OCI-LY7 (cell line): ENCODE results near the gene DCT. TPM values are rescaled to one million over a fixed set of nuclear protein-coding genes. Genes with fewer than 3 reads are reported as not detected.

Experiments used
- BruUV-seq: library from RNA; stranded (reverse); fragments of 400-500 nt; replicated peaks from 2 replicates; lab custom pipeline; 2021; lab: Mats Ljungman, UMichigan
- CTCF ChIA-PET: fragments of 300-600 bp; sonication (Branson Sonifier 250); formaldehyde crosslinking; loops from one replicate; lab custom pipeline; 2022; ENCODE audit warnings: antibody characterized with exemption; ENCODE audit not compliant: unreplicated experiment; lab: Charles Lee
- POLR2A ChIA-PET: fragments of 300-600 bp; sonication (Branson Sonifier 250); formaldehyde crosslinking; loops from one replicate; lab custom pipeline; 2022; ENCODE audit warnings: antibody characterized with exemption; lab: Charles Lee
- DNase-seq: peaks from one replicate; pipeline ENCODE4 v3.0.0-alpha.2; 2015; ENCODE audit warnings: low spot score
- H2AFZ ChIP-seq: fragments of 200-600 bp; sonication (generic), shearing (Covaris generic); 2 replicates; pipeline ENCODE4 v1.6.1; 2014; ENCODE audit warnings: mild to moderate bottlenecking, antibody characterized with exemption, low read length, moderate library complexity
- H3K27ac ChIP-seq: fragments of 200-600 bp; sonication (generic); 2 replicates; pipeline ENCODE4 v1.5.1; 2014; ENCODE audit warnings: mixed run types, low read depth, mild to moderate bottlenecking, moderate library complexity, low read length, inconsistent platforms; ENCODE audit not compliant: poor library complexity, severe bottlenecking
- H3K36me3 ChIP-seq: fragments of 200-600 bp; sonication (generic); 2 replicates; pipeline ENCODE4 v1.6.1; 2014; ENCODE audit warnings: mild to moderate bottlenecking, antibody characterized with exemption, low read length, moderate library complexity, mixed read lengths; ENCODE audit not compliant: insufficient read depth
- H3K4me1 ChIP-seq: fragments of 200-600 bp; sonication (generic); 2 replicates; pipeline ENCODE4 v1.5.1; 2014; ENCODE audit warnings: mild to moderate bottlenecking, low read length; ENCODE audit not compliant: insufficient read depth, poor library complexity, severe bottlenecking
- H3K4me2 ChIP-seq: fragments of 200-600 bp; sonication (generic); 2 replicates; pipeline ENCODE4 v1.6.1; 2014; ENCODE audit warnings: mild to moderate bottlenecking, low read length
- H3K4me3 ChIP-seq: fragments of 200-600 bp; sonication (generic); 2 replicates; pipeline ENCODE4 v1.5.1; 2014; ENCODE audit warnings: mild to moderate bottlenecking, low read depth, low read length; ENCODE audit not compliant: poor library complexity, severe bottlenecking
- H3K79me2 ChIP-seq: fragments of 200-600 bp; sonication (generic); 2 replicates; pipeline ENCODE4 v1.6.1; 2016; ENCODE audit warnings: low read depth, mild to moderate bottlenecking, low read length, moderate library complexity, mixed read lengths; ENCODE audit not compliant: insufficient read depth
- H3K9me2 ChIP-seq: fragments of 200-600 bp; sonication (generic); 2 replicates; pipeline ENCODE4 v1.6.1; 2016; ENCODE audit warnings: mild to moderate bottlenecking, low read length, mixed read lengths; ENCODE audit not compliant: insufficient read depth
- H3K9me3 ChIP-seq: fragments of 200-600 bp; sonication (generic); 2 replicates; pipeline ENCODE4 v1.6.1; 2014; ENCODE audit warnings: mild to moderate bottlenecking, mixed run types, low read length, mixed read lengths
- H4K20me1 ChIP-seq: fragments of 200-600 bp; sonication (generic); 2 replicates; pipeline ENCODE4 v1.6.1; 2014; ENCODE audit warnings: mild to moderate bottlenecking, antibody characterized with exemption, low read length, moderate library complexity, mixed read lengths; ENCODE audit not compliant: insufficient read depth
- CTCF ChIP-seq: fragments of 200-600 bp; sonication (generic); conservative IDR thresholded peaks from 2 replicates; pipeline ENCODE4 v1.5.1; 2014; ENCODE audit warnings: mild to moderate bottlenecking, antibody characterized with exemption, low read length, moderate library complexity, mixed read lengths
- EZH2phosphoT487 ChIP-seq: fragments of 200-600 bp; sonication (generic); IDR thresholded peaks from 2 replicates; pipeline ENCODE4 v1.6.1; 2018; ENCODE audit warnings: low read depth, borderline replicate concordance, mild to moderate bottlenecking, mixed run types, antibody characterized with exemption, low read length, moderate library complexity, mixed read lengths
- intact Hi-C: fragments of 100-400 bp; cut with micrococcal nuclease; formaldehyde crosslinking; loops from one replicate; pipeline ENCODE4 v1.10.0; 2022; ENCODE audit not compliant: unreplicated experiment
- total RNA-seq, 2 experiments: library from RNA; depleted of rRNA in 1 of 2; stranded (reverse); fragments of >200 nt in 1 of 2; shearing (Covaris generic) in 1 of 2; gene quantifications; 2 replicates each; pipeline ENCODE4 v1.2.3, GENCODE V29; 2014 to 2022

DCT gene
- total RNA-seq, 2 experiments from 2014 or later, result 0.25 TPM; not detected in 1

GRCh38 chr13:94524407-94524806, 44.9 kb upstream of the DCT start:
- H3K27ac ChIP-seq, result no peak overlapping the region
- no peak overlapping the region for H3K4me3 ChIP-seq
- TF ChIP-seq CTCF (no peak), EZH2phosphoT487 (no peak)
- no TSS peak for BruUV-seq
- H2AFZ ChIP-seq, result no peak overlapping the region
- H3K36me3 ChIP-seq, result no peaks in the 10 kb centered on the region
- no peak overlapping the region for H3K4me2 ChIP-seq
- H3K9me3 ChIP-seq, result no peaks in the 10 kb centered on the region
- intact Hi-C loops, result no loop called here
- ChIA-PET POLR2A (no interaction called here), CTCF (no interaction called here)
- DNase-seq, result no peak
- no peaks in the 10 kb centered on the region for H3K9me2 ChIP-seq
- H3K4me1 ChIP-seq, result no peaks in the 10 kb centered on the region
- no peaks in the 10 kb centered on the region for H4K20me1 ChIP-seq
- no peaks in the 10 kb centered on the region for H3K79me2 ChIP-seq

GRCh38 chr13:94520001-94520400, 40.5 kb upstream of the DCT start:
- no peaks in the 10 kb centered on the region for H3K9me2 ChIP-seq
- intact Hi-C loops, result no loop called here

GRCh38 chr13:94516456-94516855, 37.0 kb upstream of the DCT start:
- H4K20me1 ChIP-seq, result no peaks in the 10 kb centered on the region
- DNase-seq, result no peak
- no peak overlapping the region for H3K4me3 ChIP-seq
- no peaks in the 10 kb centered on the region for H3K36me3 ChIP-seq
- ChIA-PET POLR2A (no interaction called here), CTCF (no interaction called here)
- intact Hi-C loops, result no loop called here
- TF ChIP-seq CTCF (no peak), EZH2phosphoT487 (no peak)
- no peak overlapping the region for H2AFZ ChIP-seq
- H3K4me1 ChIP-seq, result no peaks in the 10 kb centered on the region
- no peaks in the 10 kb centered on the region for H3K79me2 ChIP-seq
- BruUV-seq, result no TSS peak
- H3K9me2 ChIP-seq, result no peaks in the 10 kb centered on the region
- H3K27ac ChIP-seq, result no peak overlapping the region
- H3K4me2 ChIP-seq, result no peak overlapping the region
- H3K9me3 ChIP-seq, result no peaks in the 10 kb centered on the region

More at GRCh38 chr13:94520001-94520400, 40.5 kb upstream of the DCT start:
- no TSS peak for BruUV-seq
- Histone ChIP-seq H3K36me3 (no peaks in the 10 kb centered on the region), H3K4me3 (no peak overlapping the region), H2AFZ (no peak overlapping the region), H3K79me2 (no peaks in the 10 kb centered on the region), H3K9me3 (no peaks in the 10 kb centered on the region), H3K4me2 (no peak overlapping the region), H4K20me1 (no peaks in the 10 kb centered on the region), H3K27ac (no peak overlapping the region), H3K4me1 (no peaks in the 10 kb centered on the region)
- ChIA-PET CTCF (no interaction called here), POLR2A (no interaction called here)
- DNase-seq, result no peak
- TF ChIP-seq CTCF (no peak), EZH2phosphoT487 (no peak)
